BJ (cell line): ENCODE measurements around the gene CCR5AS.

Experiments used
- CTCF ChIA-PET: fragments of 350-600 bp; formaldehyde crosslinking; extraction: SDS; loops from one replicate; lab custom pipeline; 2021; ENCODE audit warnings: antibody characterized with exemption, inconsistent platforms; lab: Yijun Ruan, JAX
- POLR2A ChIA-PET: fragments of 300-600 bp; sonication (Branson Sonifier 250); formaldehyde crosslinking; extraction: SDS; loops from one replicate; lab custom pipeline; 2021; ENCODE audit warnings: antibody characterized with exemption; lab: Charles Lee
- DNase-seq: peaks from one replicate; pipeline ENCODE4 v3.0.0-alpha.2; 2011; ENCODE audit warnings: low read depth
- H3K27me3 ChIP-seq: 2 replicates; pipeline ENCODE4 v1.6.0; 2011; ENCODE audit warnings: low read length; ENCODE audit not compliant: control insufficient read depth, insufficient read depth
- H3K36me3 ChIP-seq: 2 replicates; pipeline ENCODE4 v1.5.1; 2011; ENCODE audit warnings: low read length; ENCODE audit not compliant: control insufficient read depth, insufficient read depth
- H3K4me3 ChIP-seq: 2 replicates; pipeline ENCODE4 v1.5.1; 2011; ENCODE audit warnings: low read depth, mild to moderate bottlenecking, control low read depth, low read length
- CTCF ChIP-seq: IDR thresholded peaks from 2 replicates; pipeline ENCODE4 v1.5.1; 2011; ENCODE audit warnings: low read depth, mild to moderate bottlenecking, control low read depth, inconsistent platforms, low read length, moderate library complexity; ENCODE audit not compliant: insufficient read depth

CCR5AS gene

GRCh38 chr3:46371519-46372340 is 35.1 kb downstream of the CCR5AS start:
- no peak for TF ChIP-seq CTCF
- Histone ChIP-seq H3K36me3 (no peaks in the 10 kb centered on the region), H3K4me3 (no peak overlapping the region), H3K27me3 (peaks cover 11% of the 10 kb centered on the region)
- no peak for DNase-seq
- ChIA-PET CTCF (interaction anchor here (0.7 to 3.2 kb wide), 17 partner anchors 8 to 434 kb away, joined by 3 to 16 read pairs (median 5); partner anchors contain the start of genes CCR1 and CCR2), POLR2A (no interaction called here)

- Histone ChIP-seq H3K27me3 (peaks cover 10% of the 10 kb centered on the region), H3K36me3 (no peaks in the 10 kb centered on the region), H3K4me3 (no peak within 1 kb of the TSS)
- ChIA-PET CTCF (interaction anchor here (0.9 to 3.2 kb wide), 14 partner anchors 7 to 432 kb away, joined by 3 to 16 read pairs (median 5); partner anchors contain the start of genes CCR1 and CCR2), POLR2A (no interaction called here)
- no peak for TF ChIP-seq CTCF
- no peak for DNase-seq
These were observed 35.9 kb downstream of the CCR5AS start, which contains the start of gene CCR5 for GRCh38 chr3:46370839-46371518. Gene CCR5 (plus strand): TSS chr3:46370946. CDS start chr3:46372903, 1,957 bp downstream.

- TF ChIP-seq CTCF: no peak
- H3K4me3 ChIP-seq: no peak overlapping the region
- ChIA-PET CTCF (interaction anchor here (0.6 to 3.2 kb wide), 8 partner anchors 9 to 621 kb away, joined by 3 to 13 read pairs (median 6); partner anchors contain the start of gene CCR2), POLR2A (interaction anchor here (0.5 kb wide), 1 partner anchor 259 kb away, joined by 13 read pairs; no protein-coding TSS in a partner anchor)
- no peaks in the 10 kb centered on the region for H3K36me3 ChIP-seq
- no peak for DNase-seq
- H3K27me3 ChIP-seq: peaks cover 7% of the 10 kb centered on the region
These were observed 37.2 kb downstream of the CCR5AS start for GRCh38 chr3:46369675-46370132.

GRCh38 chr3:46369151-46369550 is 37.7 kb downstream of the CCR5AS start:
- CTCF ChIA-PET: interaction anchor here (0.6 to 3.2 kb wide), 6 partner anchors 9 to 620 kb away, joined by 3 to 13 read pairs (median 6); no protein-coding TSS in a partner anchor
- no peak for DNase-seq
- H3K36me3 ChIP-seq: no peaks in the 10 kb centered on the region
- peaks cover 6% of the 10 kb centered on the region for H3K27me3 ChIP-seq
- H3K4me3 ChIP-seq: no peak overlapping the region
- no peak for TF ChIP-seq CTCF
- POLR2A ChIA-PET: no interaction called here
